MM.1S (cell line): ENCODE results near the gene BCL2L2.
"Not testable (repeated sequence)": the region's sequence is repeated elsewhere in the genome, so short reads cannot be mapped to it uniquely, and the experiment has no call there.

Experiments
- DNase-seq: peaks from one replicate; pipeline ENCODE4 v3.0.0-alpha.2; 2015
- H2AFZ ChIP-seq: fragments of 300-600 bp; sonication (generic); 2 replicates; pipeline ENCODE4 v1.6.0; 2016; ENCODE audit warnings: antibody characterized with exemption, low read length
- H3F3A ChIP-seq: fragments of 300-600 bp; sonication (generic); 2 replicates; pipeline ENCODE4 v1.6.1; 2016; ENCODE audit warnings: mild to moderate bottlenecking, antibody characterized with exemption, low read length, moderate library complexity, mixed read lengths; ENCODE audit not compliant: insufficient read depth
- H3K27ac ChIP-seq: fragments of 300-600 bp; sonication (generic); 2 replicates; pipeline ENCODE4 v1.5.1; 2016; ENCODE audit warnings: mild to moderate bottlenecking, low read length
- H3K27me3 ChIP-seq: fragments of 300-600 bp; sonication (generic); replicated peaks from 2 replicates; pipeline ENCODE4 v1.6.0; 2016; ENCODE audit warnings: low read length; ENCODE audit not compliant: insufficient read depth
- H3K36me3 ChIP-seq: fragments of 300-600 bp; sonication (generic); replicated peaks from 2 replicates; pipeline ENCODE4 v1.6.1; 2016; ENCODE audit warnings: mild to moderate bottlenecking, low read length, mixed read lengths; ENCODE audit not compliant: insufficient read depth
- H3K4me1 ChIP-seq: fragments of 300-600 bp; sonication (generic); 2 replicates; pipeline ENCODE4 v1.6.1; 2016; ENCODE audit warnings: low read length, mixed read lengths
- H3K4me2 ChIP-seq: fragments of 300-600 bp; sonication (generic); 2 replicates; pipeline ENCODE4 v1.6.0; 2016; ENCODE audit warnings: low read depth, low read length
- H3K4me3 ChIP-seq: fragments of 300-600 bp; sonication (generic); 2 replicates; pipeline ENCODE4 v1.5.1; 2016; ENCODE audit warnings: low read length, mixed read lengths
- H3K79me2 ChIP-seq: fragments of 300-600 bp; sonication (generic); 2 replicates; pipeline ENCODE4 v1.6.1; 2016; ENCODE audit warnings: mixed run types, low read length, mixed read lengths
- H3K9ac ChIP-seq: fragments of 300-600 bp; sonication (generic); 2 replicates; pipeline ENCODE4 v1.6.1; 2016; ENCODE audit warnings: low read length, mixed read lengths
- H3K9me2 ChIP-seq: fragments of 300-600 bp; sonication (generic); replicated peaks from 2 replicates; pipeline ENCODE4 v1.6.1; 2016; ENCODE audit warnings: mild to moderate bottlenecking, low read length, mixed read lengths; ENCODE audit not compliant: insufficient read depth
- H3K9me3 ChIP-seq: fragments of 300-600 bp; sonication (generic); replicated peaks from 2 replicates; pipeline ENCODE4 v1.6.1; 2016; ENCODE audit warnings: mild to moderate bottlenecking, low read length, mixed read lengths; ENCODE audit not compliant: insufficient read depth
- H4K20me1 ChIP-seq: fragments of 300-600 bp; sonication (generic); 2 replicates; pipeline ENCODE4 v1.6.1; 2016; ENCODE audit warnings: mild to moderate bottlenecking, low read length, moderate library complexity, mixed read lengths; ENCODE audit not compliant: insufficient read depth
- EZH2 ChIP-seq: fragments of 300-600 bp; sonication (generic); optimal IDR thresholded peaks from 2 replicates; pipeline ENCODE3; 2017; ENCODE audit warnings: low read depth, mild to moderate bottlenecking, antibody characterized with exemption, low read length, mixed read lengths
- EZH2phosphoT487 ChIP-seq: fragments of 300-600 bp; sonication (generic); IDR thresholded peaks from 2 replicates; pipeline ENCODE4 v1.6.1; 2018; ENCODE audit warnings: antibody characterized with exemption, low read length
- TF ChIP-seq, protein P1 (sequence below): fragments of 300-600 bp; sonication (generic); IDR thresholded peaks from 2 replicates; pipeline ENCODE4 v1.5.1; 2016; ENCODE audit warnings: antibody characterized with exemption, low read length, mixed read lengths

Gene BCL2L2, protein sequence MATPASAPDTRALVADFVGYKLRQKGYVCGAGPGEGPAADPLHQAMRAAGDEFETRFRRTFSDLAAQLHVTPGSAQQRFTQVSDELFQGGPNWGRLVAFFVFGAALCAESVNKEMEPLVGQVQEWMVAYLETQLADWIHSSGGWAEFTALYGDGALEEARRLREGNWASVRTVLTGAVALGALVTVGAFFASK

DNA sequence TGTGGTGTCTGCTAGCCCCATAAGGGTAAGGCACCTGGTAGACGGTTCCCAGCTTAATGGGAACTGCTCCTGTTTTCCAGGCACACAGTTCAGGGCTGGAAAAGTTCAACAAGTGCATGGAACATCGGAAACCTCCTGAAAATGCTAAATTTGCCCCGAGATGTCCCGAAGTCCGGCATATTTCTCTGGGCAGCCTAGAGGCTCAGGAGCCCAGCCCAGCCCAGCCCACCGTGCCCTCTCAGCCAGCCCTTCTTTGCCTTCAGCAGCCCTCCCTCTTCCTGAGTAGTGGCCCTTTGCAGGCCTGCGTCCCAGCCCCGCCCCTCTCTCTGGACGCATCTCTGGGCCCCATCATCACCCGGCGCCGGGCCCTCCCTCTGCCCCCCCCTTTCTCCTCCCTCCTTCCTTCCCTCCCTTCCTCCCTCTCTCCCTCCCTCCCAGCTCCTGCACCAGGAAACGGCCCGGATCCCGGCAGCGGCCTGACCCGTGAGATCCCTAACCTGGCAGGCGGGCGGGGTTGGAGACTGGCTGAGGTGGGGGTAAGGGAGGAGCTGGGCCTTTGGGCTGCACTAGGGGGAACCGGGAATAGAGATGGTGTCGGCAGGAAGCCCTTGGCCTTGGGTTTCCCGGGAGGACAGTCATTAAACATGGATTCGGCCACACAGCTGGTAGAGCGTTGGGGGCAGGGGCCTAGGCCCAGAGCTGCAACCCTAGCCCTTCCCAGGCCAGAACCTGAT is at the start of gene BCL2L2:
Gene BCL2L2 (plus strand): TSS at position 422 of the 734 bp plus-strand sequence. CDS start 935 bp downstream, outside the sequence.
- Histone ChIP-seq H3K4me3 (no peak within 1 kb of the TSS), H3K9me2 (no peaks in the 10 kb centered on the region), H3K79me2 (no peaks in the 10 kb centered on the region), H3F3A (peaks cover 8% of the 10 kb centered on the region), H4K20me1 (no peaks in the 10 kb centered on the region), H3K4me1 (no peaks in the 10 kb centered on the region), H3K4me2 (no peak within 1 kb of the TSS), H2AFZ (no peak within 1 kb of the TSS), H3K27ac (no peak within 1 kb of the TSS), H3K27me3 (no peaks in the 10 kb centered on the region), H3K9me3 (no peaks in the 10 kb centered on the region), H3K36me3 (no peaks in the 10 kb centered on the region), H3K9ac (no peak within 1 kb of the TSS)
- TF ChIP-seq EZH2phosphoT487, result no peak
- no peak for TF ChIP-seq EZH2
- TF ChIP-seq, protein P1, sequence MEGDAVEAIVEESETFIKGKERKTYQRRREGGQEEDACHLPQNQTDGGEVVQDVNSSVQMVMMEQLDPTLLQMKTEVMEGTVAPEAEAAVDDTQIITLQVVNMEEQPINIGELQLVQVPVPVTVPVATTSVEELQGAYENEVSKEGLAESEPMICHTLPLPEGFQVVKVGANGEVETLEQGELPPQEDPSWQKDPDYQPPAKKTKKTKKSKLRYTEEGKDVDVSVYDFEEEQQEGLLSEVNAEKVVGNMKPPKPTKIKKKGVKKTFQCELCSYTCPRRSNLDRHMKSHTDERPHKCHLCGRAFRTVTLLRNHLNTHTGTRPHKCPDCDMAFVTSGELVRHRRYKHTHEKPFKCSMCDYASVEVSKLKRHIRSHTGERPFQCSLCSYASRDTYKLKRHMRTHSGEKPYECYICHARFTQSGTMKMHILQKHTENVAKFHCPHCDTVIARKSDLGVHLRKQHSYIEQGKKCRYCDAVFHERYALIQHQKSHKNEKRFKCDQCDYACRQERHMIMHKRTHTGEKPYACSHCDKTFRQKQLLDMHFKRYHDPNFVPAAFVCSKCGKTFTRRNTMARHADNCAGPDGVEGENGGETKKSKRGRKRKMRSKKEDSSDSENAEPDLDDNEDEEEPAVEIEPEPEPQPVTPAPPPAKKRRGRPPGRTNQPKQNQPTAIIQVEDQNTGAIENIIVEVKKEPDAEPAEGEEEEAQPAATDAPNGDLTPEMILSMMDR, result no peak
- no peak for DNase-seq

DNA sequence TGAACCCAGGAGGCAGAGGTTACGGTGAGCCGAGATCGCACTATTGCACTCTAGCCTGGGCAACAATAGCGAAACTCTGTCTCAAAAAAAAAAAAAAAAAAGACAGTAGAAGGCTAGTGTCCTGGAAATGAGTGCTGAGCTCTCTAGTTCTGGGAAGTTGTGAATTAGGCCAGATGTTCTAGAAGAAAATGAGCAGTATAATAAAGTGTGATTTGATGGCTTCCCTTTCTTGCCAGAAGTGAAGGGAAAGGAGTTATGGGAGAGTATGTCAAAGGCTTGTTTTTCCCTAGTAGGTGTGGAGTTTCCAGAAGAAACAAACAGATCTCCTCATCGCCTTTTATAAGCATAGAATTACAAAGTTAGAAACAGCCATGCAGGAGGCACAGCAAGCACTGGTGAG is 48.4 kb upstream of the BCL2L2 start:
- H3K27ac ChIP-seq, result no peak overlapping the region
- DNase-seq, result no peak
- H3K4me2 ChIP-seq, result no peak overlapping the region
- H3K9me2 ChIP-seq, result no peaks in the 10 kb centered on the region
- H3K36me3 ChIP-seq, result no peaks in the 10 kb centered on the region
- H3K4me1 ChIP-seq, result no peaks in the 10 kb centered on the region
- H3K9ac ChIP-seq, result no peak overlapping the region
- no peaks in the 10 kb centered on the region for H4K20me1 ChIP-seq
- H3K27me3 ChIP-seq, result no peaks in the 10 kb centered on the region
- no peak overlapping the region for H3K4me3 ChIP-seq
- no peaks in the 10 kb centered on the region for H3F3A ChIP-seq
- H3K9me3 ChIP-seq, result no peaks in the 10 kb centered on the region
- H2AFZ ChIP-seq, result no peak overlapping the region
- TF ChIP-seq EZH2phosphoT487 (no peak), EZH2 (no peak)
- TF ChIP-seq, protein P1, result no peak
- no peaks in the 10 kb centered on the region for H3K79me2 ChIP-seq

DNA sequence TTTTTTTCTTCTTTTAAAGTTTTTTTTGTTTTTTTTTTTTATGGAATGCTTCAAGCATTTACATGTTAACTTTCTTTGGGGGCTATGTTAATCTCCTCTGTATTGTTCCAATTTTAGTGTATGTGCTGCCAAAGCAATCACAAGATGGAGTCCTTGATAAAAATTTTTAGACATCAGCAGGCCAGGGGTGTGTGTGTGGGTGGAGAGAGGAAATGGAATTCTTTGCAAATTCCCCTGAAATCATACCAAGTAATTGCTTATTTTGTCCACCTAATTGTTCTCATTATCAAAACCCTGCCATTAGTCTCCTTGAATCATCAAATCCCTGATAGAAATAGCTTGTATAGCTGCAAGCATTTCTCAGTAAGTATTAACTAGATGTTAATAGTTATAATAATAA is 47.2 kb upstream of the BCL2L2 start:
- H3K9me2 ChIP-seq, result no peaks in the 10 kb centered on the region
- no peak overlapping the region for H3K27ac ChIP-seq
- no peak overlapping the region for H3K9ac ChIP-seq
- H4K20me1 ChIP-seq, result no peaks in the 10 kb centered on the region
- no peak overlapping the region for H3K4me2 ChIP-seq
- TF ChIP-seq, protein P1, result no peak
- TF ChIP-seq EZH2, result no peak
- no peak for TF ChIP-seq EZH2phosphoT487
- no peaks in the 10 kb centered on the region for H3K27me3 ChIP-seq
- H3K9me3 ChIP-seq, result no peaks in the 10 kb centered on the region
- no peak overlapping the region for H3K4me3 ChIP-seq
- no peaks in the 10 kb centered on the region for H3K79me2 ChIP-seq
- no peaks in the 10 kb centered on the region for H3K4me1 ChIP-seq
- no peaks in the 10 kb centered on the region for H3K36me3 ChIP-seq
- no peak for DNase-seq
- no peak overlapping the region for H2AFZ ChIP-seq
- H3F3A ChIP-seq, result no peaks in the 10 kb centered on the region

DNA sequence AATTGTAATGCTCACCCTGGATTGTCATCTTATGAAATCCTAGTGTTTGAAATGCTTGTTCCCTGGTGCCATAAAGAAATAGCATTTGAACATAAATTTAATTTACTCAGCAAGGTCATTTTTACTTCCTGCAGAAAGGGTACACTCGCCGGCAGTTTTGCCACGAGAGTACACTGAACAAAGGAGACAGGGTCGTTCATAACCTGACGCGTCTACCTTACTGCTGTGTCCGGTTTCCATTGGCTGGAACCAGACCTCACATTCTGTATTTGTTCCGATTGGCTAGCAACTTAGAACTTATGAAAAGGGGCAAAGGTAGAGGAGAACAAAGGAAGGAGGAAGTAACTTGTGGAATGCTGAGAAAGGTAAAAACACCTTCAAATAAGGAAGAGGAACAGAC is 45.8 kb upstream of the BCL2L2 start:
- not testable (repeated sequence) for H3K4me1 ChIP-seq, H3K9ac ChIP-seq, H3K79me2 ChIP-seq, H3K4me2 ChIP-seq, H3K27me3 ChIP-seq, H2AFZ ChIP-seq, H4K20me1 ChIP-seq, H3K4me3 ChIP-seq, DNase-seq, H3K9me2 ChIP-seq, H3K27ac ChIP-seq, H3F3A ChIP-seq, H3K36me3 ChIP-seq, H3K9me3 ChIP-seq
